GM12801 (cell line): Measurements from ENCODE around the gene RPL22L1.

ENCODE experiments used
- TF ChIP-seq, protein P1 (sequence below): IDR thresholded peaks from one replicate; pipeline ENCODE4 v1.5.1; 2011; ENCODE audit warnings: control low read depth; ENCODE audit not compliant: insufficient read length; ENCODE audit errors: extremely low read depth

The RPL22L1 gene

GRCh38 chr3:170848292-170848917, 21.6 kb downstream of the RPL22L1 start:
- TF ChIP-seq, protein P1, sequence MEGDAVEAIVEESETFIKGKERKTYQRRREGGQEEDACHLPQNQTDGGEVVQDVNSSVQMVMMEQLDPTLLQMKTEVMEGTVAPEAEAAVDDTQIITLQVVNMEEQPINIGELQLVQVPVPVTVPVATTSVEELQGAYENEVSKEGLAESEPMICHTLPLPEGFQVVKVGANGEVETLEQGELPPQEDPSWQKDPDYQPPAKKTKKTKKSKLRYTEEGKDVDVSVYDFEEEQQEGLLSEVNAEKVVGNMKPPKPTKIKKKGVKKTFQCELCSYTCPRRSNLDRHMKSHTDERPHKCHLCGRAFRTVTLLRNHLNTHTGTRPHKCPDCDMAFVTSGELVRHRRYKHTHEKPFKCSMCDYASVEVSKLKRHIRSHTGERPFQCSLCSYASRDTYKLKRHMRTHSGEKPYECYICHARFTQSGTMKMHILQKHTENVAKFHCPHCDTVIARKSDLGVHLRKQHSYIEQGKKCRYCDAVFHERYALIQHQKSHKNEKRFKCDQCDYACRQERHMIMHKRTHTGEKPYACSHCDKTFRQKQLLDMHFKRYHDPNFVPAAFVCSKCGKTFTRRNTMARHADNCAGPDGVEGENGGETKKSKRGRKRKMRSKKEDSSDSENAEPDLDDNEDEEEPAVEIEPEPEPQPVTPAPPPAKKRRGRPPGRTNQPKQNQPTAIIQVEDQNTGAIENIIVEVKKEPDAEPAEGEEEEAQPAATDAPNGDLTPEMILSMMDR = no peak

- TF ChIP-seq, protein P1 = no peak
These were observed 25.6 kb downstream of the RPL22L1 start for GRCh38 chr3:170844377-170844776.

DNA sequence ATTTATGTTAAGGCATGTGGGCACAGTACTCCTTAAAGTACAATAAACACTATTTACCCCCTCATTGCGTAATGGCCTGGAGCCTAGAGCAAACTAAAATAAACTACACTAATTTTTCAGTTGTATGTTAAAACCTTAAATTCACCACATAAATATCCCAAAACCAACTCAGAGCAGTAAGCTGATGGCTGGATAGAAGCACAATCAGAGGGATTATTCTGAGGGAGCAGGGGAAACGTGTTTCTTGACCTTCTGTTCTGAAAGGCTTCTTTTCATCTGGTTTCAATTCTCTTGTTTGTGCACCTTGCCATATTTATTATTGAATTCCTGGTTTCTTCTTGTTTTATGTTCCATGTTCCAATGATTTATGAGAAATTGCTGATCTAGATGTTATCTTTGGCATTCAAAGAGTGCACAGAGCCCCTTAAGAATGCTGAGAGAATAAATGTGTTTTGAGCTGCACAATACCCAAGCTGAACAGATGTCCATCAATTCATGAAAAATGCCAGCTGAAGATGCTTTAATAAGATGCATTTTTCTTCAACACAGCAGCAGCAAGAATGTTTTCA, 29.6 kb downstream of the RPL22L1 start:
- TF ChIP-seq, protein P1 = no peak

DNA sequence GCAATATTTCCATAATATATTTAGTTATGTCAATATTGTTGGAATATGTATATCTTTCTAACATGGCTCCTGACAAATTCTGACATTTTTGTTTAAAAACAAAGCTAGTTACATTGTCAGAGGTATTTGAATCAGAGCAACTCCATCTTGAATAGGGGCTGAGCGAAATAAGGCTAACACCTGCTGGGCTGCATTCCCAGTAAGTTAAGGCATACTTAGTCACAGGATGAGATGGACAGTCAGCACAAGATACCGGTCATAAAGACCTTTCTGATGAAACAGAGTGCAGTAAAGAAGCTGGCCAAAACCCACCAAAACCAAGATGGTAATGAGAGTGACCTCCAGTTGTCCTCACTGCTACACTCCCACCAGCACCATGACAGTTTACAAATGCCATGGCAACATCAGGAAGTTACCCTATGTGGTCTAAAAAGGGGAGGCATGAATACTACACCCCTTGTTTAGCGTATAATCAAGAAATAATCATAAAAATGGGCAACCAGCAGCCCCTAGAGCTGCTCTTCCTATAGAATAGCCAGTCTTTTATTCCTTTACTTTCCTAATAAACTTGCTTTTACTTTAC, 30.4 kb downstream of the RPL22L1 start:
- TF ChIP-seq, protein P1 = no peak

DNA sequence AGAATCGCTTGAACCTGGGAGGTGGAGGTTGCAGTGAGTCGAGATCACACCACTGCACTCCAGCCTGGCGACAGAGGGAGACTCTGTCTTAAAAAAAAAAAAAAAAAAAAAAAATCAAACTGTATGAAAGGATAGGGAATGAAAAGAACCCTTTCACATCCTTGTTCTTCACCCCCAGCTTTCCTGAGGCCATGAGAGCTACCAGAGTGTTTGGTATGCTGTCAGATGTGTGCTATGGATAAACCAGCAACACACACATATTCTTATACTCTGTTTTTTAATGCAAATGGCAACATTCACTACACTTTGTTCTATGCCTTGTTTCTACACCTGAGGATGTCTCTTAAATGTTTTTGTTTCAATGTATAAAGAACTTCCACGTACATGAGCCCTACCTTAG, 33.5 kb downstream of the RPL22L1 start:
- TF ChIP-seq, protein P1 = no peak

GRCh38 chr3:170835336-170835735, 34.7 kb downstream of the RPL22L1 start:
- TF ChIP-seq, protein P1 = no peak

DNA sequence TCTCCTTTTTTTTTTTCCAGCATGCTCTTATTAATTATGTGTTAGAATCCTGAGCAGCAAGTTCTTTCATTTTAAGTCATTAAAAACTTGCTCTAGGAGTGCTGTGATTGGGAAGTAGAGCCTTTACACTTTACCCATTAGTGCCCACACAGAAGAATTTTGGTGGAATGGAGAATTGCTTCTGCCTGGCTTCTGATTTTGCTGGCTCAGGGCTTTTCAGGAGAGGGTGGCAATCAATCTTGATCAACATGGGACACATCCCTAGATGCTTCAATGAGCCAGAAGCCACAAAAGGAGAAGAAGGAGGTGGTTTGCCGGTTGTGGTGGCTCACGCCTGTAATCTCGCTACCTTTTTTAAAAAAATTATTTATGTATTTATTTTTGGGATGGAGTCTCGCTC, 39.4 kb downstream of the RPL22L1 start:
- TF ChIP-seq, protein P1 = no peak
